K562 (cell line): Measurements from ENCODE around the gene ENDOU. TPM values are rescaled to one million over a fixed set of nuclear protein-coding genes. Genes with fewer than 3 reads are reported as not detected.

Experiments used
- ATF1 ChIP-seq, 2 experiments: fragments of 450-650 bp in 1 of 2; IDR thresholded peaks; 2 replicates each; pipeline ENCODE4 v1.6.1; 2016; ENCODE audit warnings: missing compliant biosample characterization in 1 of 2, missing genetic modification characterization in 1 of 2
- CLOCK ChIP-seq: fragments of 250-450 bp; sonication (Bioruptor Pico); IDR thresholded peaks from 2 replicates; pipeline ENCODE4 v1.4.0; 2020; ENCODE audit warnings: mild to moderate bottlenecking, moderate library complexity, borderline replicate concordance
- EHMT2 ChIP-seq: fragments of 450-650 bp; IDR thresholded peaks from 2 replicates; pipeline ENCODE4 v1.6.1; 2018; ENCODE audit warnings: antibody characterized with exemption
- JUND ChIP-seq, 2 experiments: IDR thresholded peaks; 2 replicates in 1 of 2; 3 replicates in 1 of 2; pipeline ENCODE4 v1.6.1; 2011; ENCODE audit warnings: borderline replicate concordance in 2 of 2, low read depth in 2 of 2, low read length in 2 of 2, improper control_type of control experiment in 1 of 2, missing biosample characterization in 1 of 2, missing genetic modification characterization in 1 of 2, missing genetic modification reagents in 1 of 2
- MCM2 ChIP-seq: fragments of 450-650 bp; IDR thresholded peaks from 2 replicates; pipeline ENCODE4 v1.6.1; 2017; ENCODE audit warnings: low read depth, mild to moderate bottlenecking
- NFYB ChIP-seq: IDR thresholded peaks from 2 replicates; pipeline ENCODE4 v1.6.1; 2011; ENCODE audit warnings: mild to moderate bottlenecking, moderate library complexity; ENCODE audit not compliant: insufficient read length; ENCODE audit errors: extremely low read depth
- NR0B1 ChIP-seq: fragments of 450-650 bp; IDR thresholded peaks from one replicate; pipeline ENCODE4 v1.6.1; 2018; ENCODE audit warnings: mild to moderate bottlenecking, moderate library complexity; ENCODE audit not compliant: partially characterized antibody
- SIN3B ChIP-seq: fragments of 450-650 bp; IDR thresholded peaks from 2 replicates; pipeline ENCODE4 v1.6.1; 2017; ENCODE audit warnings: low read depth, mild to moderate bottlenecking, moderate library complexity
- polyA plus RNA-seq, 8 experiments: library from polyadenylated mRNA; depleted of rRNA in 4 of 8; stranded (reverse) in 5 of 8; unstranded in 3 of 8; fragments of >200 nt; fragmentation: Nextera tagmentation in 2 of 8; fragmentation: Illumina TruSeq in 1 of 8; extraction: Ambion mirVana in 2 of 8; extraction: Trizol in 1 of 8; gene quantifications; 2 replicates each; pipeline versions ENCODE4 v1.2.1 to v1.2.3, GENCODE V29; 2011 to 2014; ENCODE audit warnings: inconsistent platforms in 1 of 8, missing spikeins in 1 of 8
- total RNA-seq, 7 experiments: library from RNA; depleted of rRNA in 6 of 7; stranded (reverse); fragments of >200 nt in 6 of 7; fragmentation: Illumina TruSeq in 2 of 7; extraction: Trizol in 2 of 7; gene quantifications; 2 replicates each; pipeline versions ENCODE4 v1.2.1 to v1.2.3, GENCODE V29; 2011 to 2021; ENCODE audit warnings: low replicate concordance in 1 of 7
- TF ChIP-seq, protein P1 (sequence below): IDR thresholded peaks from 2 replicates; pipeline ENCODE4 v1.6.1; 2011; ENCODE audit not compliant: insufficient read length; ENCODE audit errors: extremely low read depth
- TF ChIP-seq, protein P2 (sequence below), 2 experiments: fragments of 450-650 bp in 1 of 2; sonication (generic) in 1 of 2; formaldehyde crosslinking in 1 of 2; IDR thresholded peaks; 2 replicates each; pipeline versions ENCODE4 v1.7.1 to v1.9.0; 2016 to 2022; ENCODE audit warnings: inconsistent platforms in 1 of 2, mild to moderate bottlenecking in 1 of 2, missing genetic modification reagents in 1 of 2

ENDOU gene
- total and polyA plus RNA-seq, 9 of the 15 experiments (the other 6 are each of a cell fraction or from before 2014, with no cell fraction given) = 0.03 TPM; not detected in 8

- TF ChIP-seq CLOCK (CRISPR knock-in tag) = no peak
- TF ChIP-seq, protein P1, sequence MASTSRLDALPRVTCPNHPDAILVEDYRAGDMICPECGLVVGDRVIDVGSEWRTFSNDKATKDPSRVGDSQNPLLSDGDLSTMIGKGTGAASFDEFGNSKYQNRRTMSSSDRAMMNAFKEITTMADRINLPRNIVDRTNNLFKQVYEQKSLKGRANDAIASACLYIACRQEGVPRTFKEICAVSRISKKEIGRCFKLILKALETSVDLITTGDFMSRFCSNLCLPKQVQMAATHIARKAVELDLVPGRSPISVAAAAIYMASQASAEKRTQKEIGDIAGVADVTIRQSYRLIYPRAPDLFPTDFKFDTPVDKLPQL = no peak
- TF ChIP-seq MCM2 = no peak
- no peak for TF ChIP-seq NFYB
- peak; percentile 93 for TF ChIP-seq JUND (IDR thresholded peaks at IDR 0.05; ENCODE audit: borderline replicate concordance, low read depth, low read length)
- peak; percentile 59; the same call in 2 of the 3 replicates for TF ChIP-seq JUND (tag; IDR thresholded peaks at IDR 0.05; ENCODE audit: borderline replicate concordance, low read depth, low read length)
- TF ChIP-seq EHMT2 = no peak
- no peak for TF ChIP-seq NR0B1
- TF ChIP-seq, protein P2, sequence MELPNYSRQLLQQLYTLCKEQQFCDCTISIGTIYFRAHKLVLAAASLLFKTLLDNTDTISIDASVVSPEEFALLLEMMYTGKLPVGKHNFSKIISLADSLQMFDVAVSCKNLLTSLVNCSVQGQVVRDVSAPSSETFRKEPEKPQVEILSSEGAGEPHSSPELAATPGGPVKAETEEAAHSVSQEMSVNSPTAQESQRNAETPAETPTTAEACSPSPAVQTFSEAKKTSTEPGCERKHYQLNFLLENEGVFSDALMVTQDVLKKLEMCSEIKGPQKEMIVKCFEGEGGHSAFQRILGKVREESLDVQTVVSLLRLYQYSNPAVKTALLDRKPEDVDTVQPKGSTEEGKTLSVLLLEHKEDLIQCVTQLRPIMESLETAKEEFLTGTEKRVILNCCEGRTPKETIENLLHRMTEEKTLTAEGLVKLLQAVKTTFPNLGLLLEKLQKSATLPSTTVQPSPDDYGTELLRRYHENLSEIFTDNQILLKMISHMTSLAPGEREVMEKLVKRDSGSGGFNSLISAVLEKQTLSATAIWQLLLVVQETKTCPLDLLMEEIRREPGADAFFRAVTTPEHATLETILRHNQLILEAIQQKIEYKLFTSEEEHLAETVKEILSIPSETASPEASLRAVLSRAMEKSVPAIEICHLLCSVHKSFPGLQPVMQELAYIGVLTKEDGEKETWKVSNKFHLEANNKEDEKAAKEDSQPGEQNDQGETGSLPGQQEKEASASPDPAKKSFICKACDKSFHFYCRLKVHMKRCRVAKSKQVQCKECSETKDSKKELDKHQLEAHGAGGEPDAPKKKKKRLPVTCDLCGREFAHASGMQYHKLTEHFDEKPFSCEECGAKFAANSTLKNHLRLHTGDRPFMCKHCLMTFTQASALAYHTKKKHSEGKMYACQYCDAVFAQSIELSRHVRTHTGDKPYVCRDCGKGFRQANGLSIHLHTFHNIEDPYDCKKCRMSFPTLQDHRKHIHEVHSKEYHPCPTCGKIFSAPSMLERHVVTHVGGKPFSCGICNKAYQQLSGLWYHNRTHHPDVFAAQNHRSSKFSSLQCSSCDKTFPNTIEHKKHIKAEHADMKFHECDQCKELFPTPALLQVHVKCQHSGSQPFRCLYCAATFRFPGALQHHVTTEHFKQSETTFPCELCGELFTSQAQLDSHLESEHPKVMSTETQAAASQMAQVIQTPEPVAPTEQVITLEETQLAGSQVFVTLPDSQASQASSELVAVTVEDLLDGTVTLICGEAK (IDR thresholded peaks at IDR 0.05) = no peak
- TF ChIP-seq, protein P2 (CRISPR knock-in tag; IDR thresholded peaks at IDR 0.05) = no peak
- TF ChIP-seq SIN3B = 0 out of 2 replicates have a peak, but pooled peaks have one; percentile 69
- TF ChIP-seq ATF1 (CRISPR knock-in tag; IDR thresholded peaks at IDR 0.05) = no peak; the same call in 1 of the 2 replicates
- peak; percentile 82 for TF ChIP-seq ATF1 (tag; IDR thresholded peaks at IDR 0.05)
Measured at GRCh38 chr12:47705566-47706425, 19.5 kb downstream of the ENDOU start, which contains the start of gene RPAP3 (continued).
